Medulla oblongata (tissue), 1 donor: ENCODE measurements around the gene NEK10.

Experiments
- DNase-seq: peaks from one replicate; pipeline ENCODE4 v3.0.0-alpha.2; 2015; ENCODE audit errors: extremely low spot score

Gene NEK10

GRCh38 chr3:27244374-27244773 is 124.8 kb downstream of the NEK10 start:
- DNase-seq, result no peak

- no peak for DNase-seq
Observed at GRCh38 chr3:27239951-27240350, 129.2 kb downstream of the NEK10 start.

DNA sequence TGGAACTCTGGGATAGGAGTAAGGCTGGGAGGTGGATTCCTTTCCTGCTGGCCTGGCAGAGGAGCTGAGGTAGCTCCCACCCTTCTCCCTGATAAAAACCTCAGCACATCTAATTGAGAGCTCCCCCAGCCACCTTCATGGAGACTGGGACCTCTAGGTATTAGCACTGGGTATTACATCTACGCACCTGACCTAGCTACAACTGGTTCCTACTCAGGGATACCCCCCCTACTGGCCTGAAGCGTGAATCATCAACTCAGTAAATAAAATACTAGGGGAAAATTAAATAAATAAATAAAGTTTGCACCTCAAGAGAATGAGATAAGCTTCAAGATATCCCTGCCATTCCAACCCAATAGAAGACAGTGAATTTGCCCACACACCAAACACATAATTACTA is 140.4 kb downstream of the NEK10 start:
- no peak for DNase-seq

- no peak for DNase-seq
Observed at GRCh38 chr3:27224197-27224596, 145.0 kb downstream of the NEK10 start.

DNA sequence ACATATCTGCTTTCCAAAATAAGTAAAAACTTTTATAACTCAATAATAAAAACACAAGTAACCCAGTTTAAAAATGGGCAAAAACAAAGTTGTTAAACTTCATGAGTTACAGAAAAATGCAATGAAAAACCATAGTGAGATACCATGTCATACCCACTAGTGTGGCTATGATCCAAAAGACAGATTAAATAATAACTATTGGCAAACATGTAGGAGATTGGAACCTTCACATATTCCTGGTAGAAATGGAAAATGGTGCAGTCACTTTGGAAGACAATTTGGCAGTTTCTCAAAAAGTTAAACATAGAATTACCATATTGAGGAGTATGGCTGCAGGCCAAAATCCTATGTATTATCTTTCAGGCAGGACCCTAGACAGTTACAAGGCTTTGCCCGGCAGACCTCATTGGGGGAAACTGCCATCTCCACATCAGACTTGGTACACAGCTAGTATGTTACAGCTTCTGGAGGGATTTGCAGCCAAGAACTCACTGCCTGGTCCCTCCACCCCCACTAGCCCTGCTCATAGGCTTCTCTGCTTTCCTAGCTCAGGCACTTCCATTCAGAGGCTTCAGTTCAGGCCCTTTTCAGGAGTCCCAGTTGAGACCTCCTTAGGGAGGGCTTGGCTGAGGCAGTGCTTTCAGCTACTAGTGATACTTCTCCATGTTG is 147.8 kb downstream of the NEK10 start:
- no peak for DNase-seq

DNA sequence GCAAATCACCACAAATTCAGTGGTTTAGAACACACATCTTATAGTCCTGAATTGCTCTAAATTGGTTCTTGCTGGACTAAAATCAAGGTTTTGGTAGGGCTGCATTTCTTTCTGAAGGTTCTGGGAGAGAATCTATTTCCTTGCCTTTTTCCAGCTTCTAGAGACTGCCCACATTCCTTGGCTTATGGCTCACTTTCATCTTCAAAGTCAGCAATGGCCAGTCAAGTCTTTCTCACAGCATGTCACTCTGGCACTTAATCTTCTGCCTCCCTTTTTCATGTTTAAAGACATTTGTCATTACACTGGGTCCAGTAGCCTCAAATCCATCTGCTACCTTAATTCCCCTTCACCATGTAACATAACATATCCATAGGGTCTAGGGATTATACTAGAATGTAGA is 149.0 kb downstream of the NEK10 start:
- DNase-seq, result no peak

DNA sequence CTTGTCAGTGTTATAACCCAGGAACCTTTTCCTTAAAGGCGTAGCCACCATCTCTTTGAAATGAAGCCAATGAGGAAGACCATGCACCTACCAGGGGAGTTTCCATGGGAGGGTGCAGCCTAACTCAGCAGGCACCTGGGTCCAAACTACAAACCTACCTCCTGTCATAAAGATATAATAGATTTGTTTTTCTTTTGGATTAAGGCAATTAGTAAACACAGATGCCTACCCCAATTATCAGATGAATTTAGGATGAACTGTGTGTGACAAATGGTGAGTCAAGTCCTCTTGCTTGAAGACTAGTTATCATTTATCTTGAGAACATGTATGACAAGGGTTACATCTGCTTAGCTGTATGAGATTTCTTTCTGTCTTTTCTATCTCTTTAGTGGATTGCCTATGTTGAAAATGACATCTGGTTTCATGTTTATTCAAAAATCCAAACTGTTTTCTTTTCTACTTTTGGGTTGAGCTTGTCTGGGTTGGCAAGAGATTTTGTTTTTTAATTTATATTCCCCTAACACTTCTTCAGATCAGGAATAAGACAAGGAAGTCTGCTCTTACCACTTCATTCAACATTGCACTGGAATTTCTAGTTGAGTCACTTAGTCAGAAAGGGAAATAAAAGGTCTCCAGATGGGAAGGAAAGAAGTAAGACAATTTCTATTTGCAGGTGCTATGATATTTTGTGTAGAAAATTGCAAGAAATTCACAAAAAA is 149.9 kb downstream of the NEK10 start:
- no peak for DNase-seq

DNA sequence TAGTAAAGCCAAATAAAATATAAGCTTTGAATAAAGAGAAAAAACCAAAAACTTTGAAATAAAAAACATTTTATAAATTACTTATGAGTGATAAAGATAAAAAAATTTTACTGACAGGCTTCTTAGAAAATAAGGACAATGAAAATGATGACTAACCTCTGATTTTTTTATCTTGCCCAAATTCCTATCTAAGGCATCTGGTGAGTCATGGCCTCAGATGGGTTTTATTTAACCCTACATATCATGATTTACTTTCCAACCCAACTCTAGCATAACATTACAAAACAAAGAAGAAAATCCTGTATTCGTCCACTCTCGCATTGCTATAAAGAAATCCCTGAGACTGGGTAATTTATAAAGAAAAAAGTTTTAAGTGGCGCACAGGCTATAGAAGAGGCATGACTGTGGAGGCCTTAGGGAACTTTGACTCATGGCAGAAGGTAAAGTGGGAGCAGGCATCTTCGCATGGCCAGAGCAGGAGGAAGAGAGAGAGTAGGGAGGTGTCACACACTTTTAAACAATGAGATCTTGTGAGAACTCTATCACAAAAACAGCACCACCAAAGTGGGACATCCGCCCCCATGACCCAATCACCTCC is 152.1 kb downstream of the NEK10 start:
- DNase-seq, result no peak

DNA sequence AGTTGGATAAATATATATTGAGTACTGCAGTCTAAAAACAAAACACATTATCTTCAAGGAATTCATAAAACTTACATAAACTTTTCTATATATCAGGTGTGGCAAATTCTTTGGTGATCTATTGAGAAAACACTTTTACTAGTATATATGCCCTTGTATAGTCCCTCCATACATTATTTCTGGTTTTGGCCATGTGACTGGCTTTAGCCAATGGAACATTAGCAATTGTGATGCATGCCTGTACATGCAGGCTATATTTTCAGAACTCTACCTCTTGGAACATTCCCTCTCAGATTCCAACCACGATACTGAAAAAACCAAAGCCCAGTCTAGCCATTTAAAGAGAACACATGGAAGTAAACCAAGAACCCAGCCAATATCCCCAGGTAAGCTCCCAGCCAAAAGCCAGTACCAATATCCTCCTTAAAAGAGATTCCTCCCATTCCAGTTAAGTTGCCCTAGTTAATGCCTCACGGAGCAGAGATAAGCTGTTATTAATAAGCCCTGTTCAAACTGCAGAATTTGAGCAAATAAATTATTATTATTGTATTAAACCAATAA is 152.8 kb downstream of the NEK10 start:
- DNase-seq, result no peak

DNA sequence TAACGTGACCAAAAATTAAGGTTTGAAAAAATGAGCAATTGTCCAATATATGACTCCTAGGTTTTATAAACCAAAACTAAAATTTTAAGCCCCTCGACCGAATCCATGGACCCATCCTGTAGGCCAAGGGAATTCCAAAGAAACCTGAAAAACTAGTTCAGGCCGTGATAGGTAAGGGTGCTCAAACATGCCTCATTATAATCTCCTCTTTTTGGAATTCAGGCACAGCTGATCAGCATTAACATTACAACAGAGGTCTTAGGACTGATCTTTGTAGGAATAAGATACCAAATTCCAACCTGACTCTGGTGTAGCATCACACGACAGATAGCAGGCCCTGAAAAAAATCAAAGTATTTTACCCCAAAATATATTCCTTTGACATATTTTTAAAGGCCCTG is 155.7 kb downstream of the NEK10 start:
- no peak for DNase-seq

DNA sequence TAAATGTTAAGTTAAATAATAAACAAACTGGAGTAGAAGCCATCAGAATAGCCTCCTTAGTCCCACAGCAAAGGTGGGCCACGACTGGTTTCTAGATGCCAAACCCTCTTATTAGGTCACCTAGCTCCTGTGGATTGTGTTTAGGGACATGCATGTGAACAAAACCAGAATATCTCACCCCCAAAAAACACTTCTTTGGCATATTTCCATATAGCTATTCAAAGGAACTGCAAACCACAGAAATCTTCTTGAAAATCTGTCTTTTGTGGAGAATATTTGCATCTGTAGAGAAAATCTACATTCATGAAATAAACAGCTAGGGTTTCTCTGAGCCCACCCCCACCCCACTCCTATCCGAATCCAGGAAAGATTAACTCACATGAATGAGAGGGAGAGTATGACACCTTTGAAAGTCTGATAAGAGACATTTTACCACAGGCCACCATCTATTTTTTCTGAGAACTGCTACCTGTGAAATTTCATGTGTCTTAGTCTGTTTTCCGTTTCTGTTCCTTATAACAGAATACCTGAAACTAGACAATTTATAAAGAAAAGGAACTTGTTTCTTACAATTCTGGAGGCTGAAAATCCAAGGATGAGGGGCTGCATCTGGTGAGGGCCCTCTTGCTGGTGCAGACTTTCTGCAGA is 159.4 kb downstream of the NEK10 start:
- no peak for DNase-seq

- DNase-seq, result no peak
Observed at GRCh38 chr3:27208961-27209616, 160.1 kb downstream of the NEK10 start.

- no peak for DNase-seq
Observed at GRCh38 chr3:27202959-27203358, 166.2 kb downstream of the NEK10 start.

DNA sequence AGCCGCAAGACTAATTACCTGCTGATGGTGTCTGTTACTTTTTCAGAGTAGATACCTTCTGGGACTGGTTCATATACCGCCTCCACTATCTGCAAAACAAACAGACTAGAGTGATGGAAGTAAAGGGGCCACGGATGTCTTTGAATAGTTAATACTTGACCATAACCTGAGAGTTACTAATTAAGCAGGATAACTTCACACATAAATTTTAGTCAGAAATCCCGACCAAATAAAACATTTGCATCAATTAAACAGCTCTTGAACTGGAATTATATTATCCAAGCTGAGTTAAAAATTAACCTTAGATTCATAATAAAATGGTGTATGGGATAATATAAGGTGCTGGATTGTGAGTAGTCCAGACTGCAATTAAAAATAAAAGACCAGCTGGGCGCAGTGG is 167.7 kb downstream of the NEK10 start:
- no peak for DNase-seq

DNA sequence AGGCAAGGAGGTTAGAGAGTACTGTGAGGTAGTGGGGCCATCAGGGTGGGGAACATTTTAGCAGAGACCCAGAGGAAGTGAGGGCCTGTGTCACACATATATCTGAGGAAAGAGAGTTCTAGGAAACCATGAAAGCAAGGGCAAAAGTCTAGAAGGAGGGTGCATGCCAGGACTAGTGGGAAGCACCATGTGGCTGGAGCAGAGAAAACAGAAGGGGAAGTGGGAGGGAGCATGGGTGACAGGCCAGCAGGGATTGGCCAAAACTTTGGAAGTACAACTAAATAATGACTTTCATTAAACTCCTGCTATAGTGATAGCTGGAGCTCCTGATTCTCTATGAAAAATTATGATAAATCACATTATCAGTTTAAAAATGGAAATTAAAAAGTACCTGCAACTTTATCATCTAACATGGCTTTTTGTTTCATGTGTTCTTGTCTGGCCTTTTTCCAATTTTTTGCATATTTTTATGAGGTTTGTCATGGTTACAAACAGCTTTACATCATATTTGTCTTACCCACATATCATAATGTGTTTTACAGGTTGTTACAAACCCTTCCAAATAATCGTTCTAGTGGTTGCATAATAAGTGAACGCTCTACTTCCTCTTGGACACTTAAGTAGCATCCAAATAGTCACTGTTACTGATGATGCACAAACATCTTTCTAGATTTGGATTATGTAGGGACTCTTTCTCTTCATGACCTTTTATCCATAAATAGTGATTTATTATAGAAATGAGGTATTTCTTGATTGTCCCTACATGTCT is 168.3 kb downstream of the NEK10 start:
- DNase-seq, result no peak

DNA sequence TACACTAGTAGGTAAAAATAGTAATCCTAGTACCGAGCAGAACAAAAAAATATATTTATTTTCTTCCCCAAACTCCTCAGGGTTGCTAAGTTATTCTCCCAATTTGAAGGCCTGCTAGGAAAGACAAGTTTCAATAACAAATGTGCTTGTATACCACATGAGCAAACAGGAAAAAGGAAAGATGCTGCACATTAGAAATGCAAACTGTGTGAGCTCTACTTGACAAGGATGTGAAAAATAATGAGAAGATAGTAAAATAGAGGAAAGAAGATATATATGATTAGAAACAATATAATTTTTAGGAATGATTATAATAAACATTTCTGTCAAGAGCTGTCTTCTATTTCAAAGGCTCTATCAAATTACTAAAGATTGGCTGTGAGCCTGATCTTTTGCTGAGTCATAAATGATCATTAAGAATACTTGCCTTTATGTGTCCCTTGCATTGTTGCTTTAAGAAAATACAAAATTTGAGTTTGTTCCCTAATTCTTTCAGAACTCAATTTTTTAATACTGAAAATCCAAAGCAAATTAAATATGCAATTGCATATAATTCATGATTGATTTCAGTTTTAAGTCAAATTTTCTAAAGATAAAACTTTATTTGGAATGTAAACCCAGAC is 174.2 kb downstream of the NEK10 start:
- no peak for DNase-seq

DNA sequence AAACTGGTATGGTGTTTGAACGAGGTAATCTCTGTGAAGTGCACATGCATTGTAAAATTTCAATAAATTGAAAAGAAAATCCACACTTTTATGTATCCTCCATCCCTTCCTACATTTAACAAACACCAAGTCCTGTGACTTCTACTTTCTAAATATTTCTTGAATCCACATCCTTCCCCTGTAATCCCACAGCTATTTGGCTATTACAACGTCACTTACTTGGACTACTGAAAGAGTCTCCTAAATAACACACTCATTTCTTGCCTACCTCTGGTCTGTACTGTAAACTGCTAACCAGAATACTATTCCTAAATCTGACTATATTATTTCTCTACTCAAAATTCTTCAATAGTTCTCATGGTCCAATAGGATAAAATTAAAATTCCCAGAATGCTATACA is 176.1 kb downstream of the NEK10 start:
- DNase-seq, result no peak

DNA sequence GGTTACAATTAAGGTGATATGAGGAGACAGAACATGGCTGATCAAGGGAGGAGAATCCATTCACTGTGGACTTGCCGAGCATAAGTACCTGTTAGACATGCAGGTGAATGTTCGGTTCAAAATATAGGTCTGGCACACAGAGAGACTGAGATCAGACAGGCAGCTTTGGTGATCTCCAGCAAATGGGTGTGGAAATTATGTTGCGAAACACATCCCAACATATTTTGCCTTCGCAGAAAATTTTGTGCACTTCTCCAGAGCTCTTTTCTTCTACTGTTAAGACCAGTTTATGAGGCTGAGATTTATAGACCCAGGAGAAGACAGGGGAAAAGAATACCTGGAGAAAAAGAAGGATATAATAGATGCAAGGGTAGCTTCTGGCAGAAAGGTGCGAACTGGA is 183.2 kb downstream of the NEK10 start:
- no peak for DNase-seq

- DNase-seq, result no peak
Observed at GRCh38 chr3:27185231-27185989, 183.8 kb downstream of the NEK10 start.

DNA sequence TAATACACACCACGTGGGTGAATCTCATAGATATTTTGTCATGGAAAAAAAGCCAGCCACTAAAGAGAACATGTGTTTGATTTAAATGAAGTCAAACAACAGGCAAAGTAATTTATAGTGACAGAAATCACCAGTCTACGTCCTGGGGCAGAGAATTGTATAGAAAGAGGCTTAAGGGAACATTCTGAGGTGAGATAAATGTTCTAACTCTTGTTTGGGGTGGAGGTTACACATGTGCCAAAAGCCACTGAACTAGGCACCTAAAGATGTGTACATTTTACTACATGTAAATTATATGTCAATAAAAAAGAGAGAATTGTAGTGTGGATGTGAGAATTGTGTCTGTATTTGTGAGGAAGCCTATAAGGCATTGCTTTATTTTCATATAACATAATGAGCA is 184.9 kb downstream of the NEK10 start:
- DNase-seq, result no peak
